Measurements from ENCODE around the gene OR11A1. TPM values are rescaled to one million over a fixed set of nuclear protein-coding genes. Genes with fewer than 3 reads are reported as not detected.

Gene OR11A1
- total RNA-seq, 1 experiment from 2014 or later: not detected

- Histone ChIP-seq H2AFZ (ENCODE audit: low read length) (no peak overlapping the region), H3K79me2 (ENCODE audit: insufficient read depth, low read length) (no peaks in the 10 kb centered on the region), H3K23ac (ENCODE audit: insufficient read length, low read depth, low read length) (no peak overlapping the region), H3K27me3 (ENCODE audit: insufficient read depth, low read length) (no peaks in the 10 kb centered on the region), H3K56ac (ENCODE audit: insufficient read length, low read depth, low read length) (no peak overlapping the region), H3K14ac (ENCODE audit: insufficient read depth, low read length) (no peak overlapping the region), H2BK120ac (ENCODE audit: low read depth, low read length, poor library complexity, severe bottlenecking) (no peak overlapping the region), H4K8ac (replicated peaks; ENCODE audit: insufficient read length, low read depth, low read length) (no peak overlapping the region), H3T11ph (ENCODE audit: low read length) (no peak overlapping the region), H3K4me1 (ENCODE audit: insufficient read depth, low read length) (no peaks in the 10 kb centered on the region), H2BK20ac (ENCODE audit: low read depth, low read length, poor library complexity, severe bottlenecking) (no peak overlapping the region), H3K79me1 (ENCODE audit: insufficient read depth, low read depth, low read length, poor library complexity, severe bottlenecking) (no peaks in the 10 kb centered on the region), H2AK5ac (ENCODE audit: insufficient read length, low read length) (no peak overlapping the region), H4K5ac (ENCODE audit: insufficient read length, low read depth, low read length) (no peak overlapping the region), H2BK12ac (ENCODE audit: insufficient read length, low read depth, low read length) (no peak overlapping the region), H2BK15ac (ENCODE audit: low read depth, low read length) (no peak overlapping the region), H3K9ac (ENCODE audit: extremely low read depth, insufficient read length, low read length) (no peak overlapping the region), H3K4me2 (ENCODE audit: insufficient read depth, insufficient read length, low read length) (no peak overlapping the region), H3K9me3 (ENCODE audit: control insufficient read depth, low read depth, low read length) (no peaks in the 10 kb centered on the region), H4K20me1 (ENCODE audit: control insufficient read depth, insufficient read depth, insufficient read length) (no peaks in the 10 kb centered on the region), H3K23me2 (ENCODE audit: insufficient read length, low read depth, low read length, poor library complexity, severe bottlenecking) (no peaks in the 10 kb centered on the region), H2BK5ac (ENCODE audit: insufficient read length, low read length) (no peak overlapping the region), H3K27ac (ENCODE audit: insufficient read length, low read depth, low read length) (no peak overlapping the region), H3K18ac (ENCODE audit: insufficient read length, low read depth, low read length) (no peak overlapping the region), H4K91ac (ENCODE audit: insufficient read length, low read depth, low read length) (no peak overlapping the region), H3K4ac (ENCODE audit: low read depth, low read length) (no peak overlapping the region)
- Mint-ChIP-seq H3K4me1 (no peaks in the 10 kb centered on the region), H3K9me3 (peaks cover 0 to 2% of the 10 kb centered on the region in 2 experiments; a peak in 3 of 5 replicates), H3K4me3 (no peak overlapping the region), H3K27ac (no peak overlapping the region), H3K27me3 (ENCODE audit: low read depth) (no peaks in the 10 kb centered on the region; the same call in 1 of the 2 replicates), H3K36me3 (ENCODE audit: insufficient read depth in 1 of 3, low read depth in 3 of 3) (no peaks in the 10 kb centered on the region)
- no peak for TF ChIP-seq CTCF (conservative IDR thresholded peaks at IDR 0.05)
- no peak for DNase-seq
- WGBS (ENCODE audit: extremely low coverage, insufficient read length, low lambda C conversion rate): no CpG with 5 or more reads among the region's 4 CpGs
Measured at GRCh38 chr6:29486577-29486976, 29.7 kb upstream of the OR11A1 start.
